HL-60 (cell line): Measurements from ENCODE around the gene EIF3B.
"Not testable (repeated sequence)": the region's sequence is repeated elsewhere in the genome, so short reads cannot be mapped to it uniquely, and the experiment has no call there.

ENCODE experiments used
- POLR2AphosphoS5 ChIP-seq: IDR thresholded peaks from 2 replicates; pipeline ENCODE4 v1.6.1; 2012; ENCODE audit warnings: low read depth
- REST ChIP-seq: IDR thresholded peaks from 2 replicates; pipeline ENCODE4 v1.6.1; 2012; ENCODE audit warnings: low read depth; ENCODE audit not compliant: insufficient replicate concordance
- TF ChIP-seq, protein P1 (sequence below): IDR thresholded peaks from one replicate; pipeline ENCODE4 v1.5.1; 2011; ENCODE audit warnings: low read length, control low read depth, inconsistent platforms; ENCODE audit not compliant: insufficient read depth

GRCh38 chr7:2377492-2377891 lies 22.9 kb downstream of the EIF3B start:
- not testable (repeated sequence) for TF ChIP-seq REST, POLR2AphosphoS5
- TF ChIP-seq, protein P1, sequence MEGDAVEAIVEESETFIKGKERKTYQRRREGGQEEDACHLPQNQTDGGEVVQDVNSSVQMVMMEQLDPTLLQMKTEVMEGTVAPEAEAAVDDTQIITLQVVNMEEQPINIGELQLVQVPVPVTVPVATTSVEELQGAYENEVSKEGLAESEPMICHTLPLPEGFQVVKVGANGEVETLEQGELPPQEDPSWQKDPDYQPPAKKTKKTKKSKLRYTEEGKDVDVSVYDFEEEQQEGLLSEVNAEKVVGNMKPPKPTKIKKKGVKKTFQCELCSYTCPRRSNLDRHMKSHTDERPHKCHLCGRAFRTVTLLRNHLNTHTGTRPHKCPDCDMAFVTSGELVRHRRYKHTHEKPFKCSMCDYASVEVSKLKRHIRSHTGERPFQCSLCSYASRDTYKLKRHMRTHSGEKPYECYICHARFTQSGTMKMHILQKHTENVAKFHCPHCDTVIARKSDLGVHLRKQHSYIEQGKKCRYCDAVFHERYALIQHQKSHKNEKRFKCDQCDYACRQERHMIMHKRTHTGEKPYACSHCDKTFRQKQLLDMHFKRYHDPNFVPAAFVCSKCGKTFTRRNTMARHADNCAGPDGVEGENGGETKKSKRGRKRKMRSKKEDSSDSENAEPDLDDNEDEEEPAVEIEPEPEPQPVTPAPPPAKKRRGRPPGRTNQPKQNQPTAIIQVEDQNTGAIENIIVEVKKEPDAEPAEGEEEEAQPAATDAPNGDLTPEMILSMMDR, result not testable (repeated sequence)
